HepG2 (cell line): Measurements from ENCODE around the gene TAF6L. TPM values are rescaled to one million over a fixed set of nuclear protein-coding genes. Genes with fewer than 3 reads are reported as not detected.
A peak's percentile ranks its signal among the peaks of the same experiment; 100 is the strongest.

ENCODE experiments used
- CHD4 ChIP-seq: fragments of 200-600 bp; sonication (generic); IDR thresholded peaks from 2 replicates; pipeline ENCODE4 v1.7.0; 2017; ENCODE audit warnings: mild to moderate bottlenecking, low read length, borderline replicate concordance
- ERF ChIP-seq: IDR thresholded peaks from 2 replicates; pipeline ENCODE4 v1.6.1; 2018; ENCODE audit warnings: missing biosample characterization, missing genetic modification reagents
- HCFC1 ChIP-seq: fragments of 150-350 bp; IDR thresholded peaks from 2 replicates; pipeline ENCODE4 v1.6.1; 2014; ENCODE audit warnings: low read depth, low read length
- HNF1B ChIP-seq: sonication (generic); formaldehyde crosslinking; IDR thresholded peaks from 2 replicates; pipeline ENCODE4 v1.5.1; 2020; ENCODE audit warnings: mild to moderate bottlenecking, moderate library complexity, missing genetic modification reagents
- LBX2 ChIP-seq: sonication (generic); formaldehyde crosslinking; IDR thresholded peaks from 2 replicates; pipeline ENCODE4 v1.5.0; 2020; ENCODE audit warnings: missing genetic modification reagents, mild to moderate bottlenecking, borderline replicate concordance
- MEF2D ChIP-seq: sonication (generic); formaldehyde crosslinking; IDR thresholded peaks from 2 replicates; pipeline ENCODE4 v1.5.1; 2020; ENCODE audit warnings: mild to moderate bottlenecking, missing genetic modification reagents
- NFE2 ChIP-seq: sonication (generic); formaldehyde crosslinking; IDR thresholded peaks from 2 replicates; pipeline ENCODE4 v1.4.0; 2020; ENCODE audit warnings: missing genetic modification reagents
- NFKB2 ChIP-seq: sonication (generic); formaldehyde crosslinking; IDR thresholded peaks from 2 replicates; pipeline ENCODE4 v1.4.0; 2020; ENCODE audit warnings: missing genetic modification reagents, borderline replicate concordance
- NR1H2 ChIP-seq: sonication (generic); formaldehyde crosslinking; IDR thresholded peaks from 2 replicates; pipeline ENCODE4 v1.8.1; 2022; ENCODE audit warnings: low read depth, missing genetic modification reagents, borderline replicate concordance
- PRDM15 ChIP-seq: sonication (generic); formaldehyde crosslinking; IDR thresholded peaks from 2 replicates; pipeline ENCODE4 v1.4.0; 2020; ENCODE audit warnings: missing genetic modification reagents
- SOX6 ChIP-seq, 2 experiments: fragments of 450-650 bp in 1 of 2; sonication (generic) in 1 of 2; formaldehyde crosslinking in 1 of 2; IDR thresholded peaks; 2 replicates each; pipeline versions ENCODE4 v1.4.0 to v1.6.1; 2017 to 2020; ENCODE audit warnings: antibody characterized with exemption in 1 of 2, mild to moderate bottlenecking in 1 of 2, missing genetic modification reagents in 1 of 2
- TBP ChIP-seq: sonication (generic); formaldehyde crosslinking; IDR thresholded peaks from 2 replicates; pipeline ENCODE4 v1.5.0; 2020; ENCODE audit warnings: missing genetic modification reagents
- THAP9 ChIP-seq: sonication (generic); formaldehyde crosslinking; IDR thresholded peaks from 2 replicates; pipeline ENCODE4; 2020; ENCODE audit warnings: missing genetic modification reagents, mild to moderate bottlenecking, borderline replicate concordance
- YY1 ChIP-seq: IDR thresholded peaks from 2 replicates; pipeline ENCODE4 v1.6.1; 2011; ENCODE audit warnings: low read length, low read depth, moderate library complexity, mild to moderate bottlenecking; ENCODE audit not compliant: insufficient read depth, insufficient replicate concordance
- ZNF343 ChIP-seq: sonication (generic); formaldehyde crosslinking; IDR thresholded peaks from 2 replicates; pipeline ENCODE4 v1.4.0; 2020; ENCODE audit warnings: mild to moderate bottlenecking, missing genetic modification reagents
- ZNF546 ChIP-seq: sonication (generic); formaldehyde crosslinking; conservative IDR thresholded peaks from 2 replicates; pipeline ENCODE4 v1.8.1; 2023; ENCODE audit warnings: mild to moderate bottlenecking, missing genetic modification reagents
- ZNF607 ChIP-seq: sonication (generic); formaldehyde crosslinking; IDR thresholded peaks from 2 replicates; pipeline ENCODE4 v1.5.1; 2020; ENCODE audit warnings: missing genetic modification reagents, mild to moderate bottlenecking, borderline replicate concordance
- ZNF773 ChIP-seq: sonication (generic); formaldehyde crosslinking; IDR thresholded peaks from 2 replicates; pipeline ENCODE4 v1.4.0; 2020; ENCODE audit warnings: missing genetic modification reagents, borderline replicate concordance
- ZNF841 ChIP-seq: sonication (generic); formaldehyde crosslinking; IDR thresholded peaks from 2 replicates; pipeline ENCODE4 v1.8.1; 2023; ENCODE audit warnings: missing genetic modification reagents, borderline replicate concordance
- ZSCAN12 ChIP-seq: sonication (generic); formaldehyde crosslinking; IDR thresholded peaks from 2 replicates; pipeline ENCODE4 v1.9.0; 2021; ENCODE audit warnings: mild to moderate bottlenecking, missing genetic modification reagents
- polyA plus RNA-seq, 8 experiments: library from polyadenylated mRNA; depleted of rRNA in 3 of 8; stranded (reverse) in 7 of 8; unstranded in 1 of 8; fragments of >200 nt; fragmentation: Illumina TruSeq in 4 of 8; extraction: Trizol in 4 of 8; gene quantifications; 2 replicates each; pipeline versions ENCODE4 v1.2.1 to v1.2.3, GENCODE V29; 2011 to 2016; ENCODE audit warnings: low read depth in 4 of 8, missing spikeins in 1 of 8, mixed read lengths in 1 of 8; ENCODE audit not compliant: insufficient read depth in 1 of 8
- total RNA-seq, 5 experiments: library from RNA; depleted of rRNA; stranded (reverse); fragments of >200 nt; fragmentation: Illumina TruSeq; extraction: Trizol; gene quantifications; 2 replicates each; pipeline ENCODE4 v1.2.3, GENCODE V29; 2016; ENCODE audit warnings: low read depth in 1 of 5

TAF6L gene
- total and polyA plus RNA-seq, 2 of the 13 experiments (the other 11 are each of a cell fraction or from before 2014, with no cell fraction given): 12.6 to 19.4 TPM

GRCh38 chr11:62728171-62728988 lies 42.8 kb upstream of the TAF6L start, which contains the start of gene TTC9C (continued):
- TF ChIP-seq ZNF343 (no peak), NFKB2 (peak; percentile 50; the same call in 1 of the 2 replicates), ERF (CRISPR knock-in tag) (no peak; the same call in 1 of the 2 replicates), NFE2 (CRISPR knock-in tag) (no peak), HNF1B (CRISPR knock-in tag) (no peak), MEF2D (0 out of 2 replicates have a peak, but pooled peaks have one; percentile 52), NR1H2 (CRISPR knock-in tag) (no peak), HCFC1 (peak; percentile 31; the same call in 1 of the 2 replicates), ZNF841 (no peak), LBX2 (CRISPR knock-in tag) (no peak), SOX6 (IDR thresholded peaks at IDR 0.05) (no peak), SOX6 (CRISPR knock-in tag; IDR thresholded peaks at IDR 0.05) (peak; percentile 37; the same call in 1 of the 2 replicates), TBP (CRISPR knock-in tag) (no peak), PRDM15 (CRISPR knock-in tag) (no peak), THAP9 (CRISPR knock-in tag) (peak; percentile 59; the same call in 1 of the 2 replicates), YY1 (peak; percentile 35), ZNF607 (CRISPR knock-in tag) (0 out of 2 replicates have a peak, but pooled peaks have one; percentile 33), ZNF773 (CRISPR knock-in tag) (no peak), CHD4 (peak; percentile 77; the same call in 1 of the 2 replicates), ZSCAN12 (no peak), ZNF546 (CRISPR knock-in tag) (0 out of 2 replicates have a peak, but pooled peaks have one; percentile 24)
